GM21825 (cell line): ENCODE results near the gene CASZ1.

ENCODE experiments used
- ATAC-seq: cut with Tn5 transposase; IDR thresholded peaks from one replicate; pipeline ENCODE4 v1.9.1; 2021; ENCODE audit warnings: mild to moderate bottlenecking, moderate library complexity; ENCODE audit not compliant: unreplicated experiment

Gene CASZ1

DNA sequence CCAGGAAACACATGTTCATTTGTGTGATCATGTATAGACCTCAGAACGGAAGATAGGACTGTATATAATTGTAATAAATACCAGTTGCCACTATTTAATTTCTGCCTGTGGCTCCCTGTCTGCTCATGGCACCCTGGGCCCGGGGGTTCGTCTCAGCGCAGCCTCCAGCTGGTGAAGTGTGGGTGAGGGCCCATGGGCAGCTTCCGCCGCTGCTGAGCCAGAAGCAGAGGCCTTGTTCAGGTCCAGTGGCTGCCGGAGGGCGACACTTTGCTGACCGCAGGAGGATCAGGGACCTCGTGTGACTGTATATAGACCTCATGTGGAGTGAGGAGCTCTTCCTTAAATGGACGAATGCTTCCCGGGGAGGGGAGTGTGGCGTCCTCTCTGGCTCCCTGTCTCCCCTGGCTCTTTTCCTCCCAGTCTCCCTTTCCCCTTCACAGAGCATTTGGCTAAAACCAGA, 165.8 kb downstream of the CASZ1 start:
- ATAC-seq = no peak

GRCh38 chr1:10629816-10630571, 166.5 kb downstream of the CASZ1 start:
- no peak for ATAC-seq

- no peak for ATAC-seq
Observed at GRCh38 chr1:10629091-10629815, 167.2 kb downstream of the CASZ1 start.

- no peak for ATAC-seq
Observed at GRCh38 chr1:10628685-10629084, 167.8 kb downstream of the CASZ1 start.

DNA sequence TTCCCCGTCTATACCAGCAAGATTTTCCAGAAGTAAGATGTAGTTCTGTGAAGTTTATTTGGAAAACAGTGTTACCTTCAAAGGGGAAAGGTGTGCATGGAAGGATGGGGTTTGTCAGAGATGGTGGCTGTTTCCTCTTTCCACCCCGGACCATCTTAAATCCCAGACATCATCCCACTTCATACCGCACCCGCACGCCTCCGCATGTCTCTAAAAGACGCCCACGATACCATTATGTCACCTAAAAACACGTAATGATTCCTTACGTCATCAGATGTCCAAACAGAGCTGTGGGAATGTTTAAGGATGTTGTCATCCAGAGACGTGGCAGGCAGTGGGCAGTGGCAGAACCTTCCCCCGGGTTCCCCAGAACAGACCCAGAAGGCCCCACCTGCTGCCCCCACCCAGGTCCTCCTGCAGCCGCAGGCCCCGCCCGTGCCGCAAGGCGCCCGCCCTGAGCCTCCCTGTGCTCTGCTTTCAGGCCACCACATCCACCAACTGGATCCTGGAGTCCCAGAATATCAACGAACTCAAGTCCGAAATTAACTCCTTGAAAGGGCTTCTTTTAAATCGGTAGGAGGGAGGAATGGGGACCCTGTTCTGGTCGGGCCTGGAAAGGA, 169.5 kb downstream of the CASZ1 start:
- no peak for ATAC-seq

- no peak for ATAC-seq
Observed at GRCh38 chr1:10626131-10626731, 170.2 kb downstream of the CASZ1 start.

DNA sequence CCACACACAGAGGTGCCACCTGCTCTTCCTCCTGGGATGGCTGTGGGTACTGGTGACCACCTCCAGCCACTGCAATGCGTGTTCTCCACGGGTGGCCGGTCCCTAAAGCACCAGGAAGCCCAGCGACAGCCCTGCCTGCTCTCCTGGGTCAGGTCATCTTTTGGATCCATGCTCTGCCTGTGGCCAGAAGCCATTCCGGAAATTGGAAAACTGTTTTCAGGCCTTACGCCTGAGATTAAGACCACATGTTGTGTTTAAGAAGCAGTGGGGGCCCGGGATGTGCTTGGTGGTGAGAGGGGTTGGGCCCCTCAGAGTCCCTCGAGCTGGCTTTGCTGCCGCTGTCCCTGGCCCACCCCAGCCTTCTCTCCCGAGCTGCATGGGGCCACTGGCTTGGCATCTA, 170.9 kb downstream of the CASZ1 start:
- no peak for ATAC-seq

DNA sequence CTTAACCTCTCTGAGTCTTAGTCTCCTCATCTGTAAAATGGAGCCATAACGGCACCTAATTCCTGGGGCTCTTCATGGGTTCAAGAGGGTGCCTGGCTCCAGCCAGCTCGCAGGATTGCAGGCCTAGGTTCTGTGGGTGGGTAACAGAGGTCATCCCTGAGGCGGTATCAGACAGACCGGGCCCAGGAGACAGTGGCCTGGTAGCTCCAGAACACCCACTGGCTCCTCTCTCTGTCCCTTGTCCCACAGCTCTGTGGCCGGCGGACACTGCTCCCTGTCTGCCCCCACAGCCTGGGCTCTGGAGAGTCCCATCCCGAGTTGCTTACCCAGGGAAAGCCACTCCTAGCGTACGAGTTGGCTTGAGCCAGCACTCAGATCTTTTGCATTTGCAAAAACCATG, 171.4 kb downstream of the CASZ1 start:
- no peak for ATAC-seq

GRCh38 chr1:10624256-10625050, 172.0 kb downstream of the CASZ1 start:
- ATAC-seq = no peak

DNA sequence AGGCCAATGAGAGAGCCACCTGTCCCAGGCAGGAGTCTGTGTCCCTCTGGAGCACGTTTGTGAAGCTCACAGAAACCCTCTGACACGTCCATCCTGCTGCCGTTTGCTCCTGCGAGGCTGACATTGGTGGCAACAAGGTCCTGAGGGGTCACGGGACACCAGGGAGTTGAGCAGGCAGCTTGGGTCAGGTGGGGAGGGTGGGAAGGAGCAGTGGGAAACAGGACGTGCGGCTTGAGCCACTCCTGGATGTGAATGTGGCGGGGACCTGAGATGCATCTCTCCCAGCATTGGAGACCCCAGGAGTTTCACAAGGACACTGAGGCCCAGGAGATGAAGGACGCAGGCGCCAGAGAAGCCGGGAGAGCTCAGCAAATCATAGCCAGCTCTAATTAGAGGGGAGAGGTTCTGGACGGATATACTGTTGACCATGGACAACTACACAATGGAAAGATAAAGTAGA, 172.7 kb downstream of the CASZ1 start:
- no peak for ATAC-seq

DNA sequence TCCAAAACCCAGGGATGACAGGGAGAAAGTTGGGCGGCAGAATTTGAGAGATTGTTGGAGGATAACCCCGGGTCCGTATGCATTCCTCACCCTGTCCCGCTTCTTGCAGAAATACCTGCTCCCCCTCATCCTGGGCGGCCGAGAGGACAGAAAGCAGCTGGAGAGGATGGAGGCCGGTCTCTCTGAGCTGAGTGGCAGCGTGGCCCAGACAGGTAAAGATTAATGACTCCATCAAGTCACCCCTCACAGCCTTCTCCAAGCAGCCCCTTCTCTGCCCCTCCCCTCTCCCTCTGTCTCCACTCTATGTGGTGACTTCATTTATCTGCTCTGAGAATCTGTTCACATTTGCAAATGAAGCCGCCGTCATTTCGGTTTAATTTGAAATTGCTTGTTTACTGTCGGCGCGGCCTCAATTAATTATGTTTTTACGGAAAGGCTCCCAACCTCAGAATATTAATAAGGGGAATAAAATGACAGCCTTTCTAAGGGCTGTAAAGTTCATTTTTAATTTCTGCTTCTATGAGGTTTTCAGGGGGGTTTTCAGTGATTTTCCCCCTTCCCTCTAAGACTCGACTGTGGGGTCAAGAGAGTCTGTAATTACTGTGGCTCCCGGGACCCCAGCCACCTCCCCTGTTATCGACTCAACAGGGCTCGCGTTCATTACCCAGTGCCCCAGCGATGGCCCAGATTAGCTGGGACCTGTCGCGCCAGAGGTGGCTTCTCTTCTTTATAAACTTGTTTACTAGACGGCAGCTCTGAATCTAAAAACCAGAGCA, 173.3 kb downstream of the CASZ1 start:
- no peak for ATAC-seq

- no peak for ATAC-seq
Observed at GRCh38 chr1:10621906-10622305, 174.5 kb downstream of the CASZ1 start.

GRCh38 chr1:10620776-10621175, 175.7 kb downstream of the CASZ1 start:
- ATAC-seq = no peak

DNA sequence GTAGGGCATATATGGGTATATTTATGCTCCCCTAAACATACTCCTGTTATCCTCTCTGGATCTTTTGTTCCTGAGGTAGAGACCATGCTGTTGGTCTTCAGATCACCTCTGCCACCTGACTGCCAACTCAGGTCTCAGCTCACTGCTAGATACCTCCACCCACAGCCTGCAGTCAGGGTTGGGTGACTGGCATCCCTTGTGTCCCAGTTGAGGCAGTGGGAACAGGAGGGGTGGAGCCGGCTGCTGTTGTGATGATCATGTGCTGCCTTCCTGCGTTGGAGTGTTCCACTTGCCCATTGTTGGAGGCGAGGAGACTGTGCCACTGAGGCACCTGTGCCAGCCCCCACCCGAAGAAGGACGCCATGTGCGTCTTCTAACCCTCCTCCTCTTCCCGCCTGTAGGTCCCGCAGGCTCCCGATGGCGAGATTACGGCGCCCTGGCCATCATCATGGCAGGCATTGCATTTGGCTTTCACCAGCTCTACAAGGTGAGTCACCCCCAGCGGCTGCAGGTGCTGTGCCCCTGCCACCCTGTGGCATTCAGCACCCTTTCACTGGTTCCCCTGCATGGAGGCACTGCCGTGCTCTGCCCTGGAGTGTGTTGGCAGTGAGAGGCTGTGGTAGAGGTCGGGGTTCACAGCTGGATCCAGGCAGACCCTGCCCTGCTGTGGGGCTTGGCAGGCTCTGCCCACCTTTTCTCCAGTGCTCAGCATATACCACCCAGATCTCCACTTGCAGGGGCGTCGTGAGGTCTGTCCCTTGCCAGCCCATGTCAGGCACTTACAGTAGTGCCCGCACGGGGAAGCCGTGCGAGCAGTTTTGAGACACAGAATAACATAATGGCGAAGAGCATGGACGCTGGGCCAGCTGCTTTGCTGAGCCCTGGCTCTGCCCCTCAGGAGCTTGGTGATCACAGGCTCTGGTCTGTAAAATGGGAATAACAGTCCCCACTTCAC, 178.2 kb downstream of the CASZ1 start:
- ATAC-seq = no peak

GRCh38 chr1:10617318-10617717, 179.1 kb downstream of the CASZ1 start:
- ATAC-seq = no peak

DNA sequence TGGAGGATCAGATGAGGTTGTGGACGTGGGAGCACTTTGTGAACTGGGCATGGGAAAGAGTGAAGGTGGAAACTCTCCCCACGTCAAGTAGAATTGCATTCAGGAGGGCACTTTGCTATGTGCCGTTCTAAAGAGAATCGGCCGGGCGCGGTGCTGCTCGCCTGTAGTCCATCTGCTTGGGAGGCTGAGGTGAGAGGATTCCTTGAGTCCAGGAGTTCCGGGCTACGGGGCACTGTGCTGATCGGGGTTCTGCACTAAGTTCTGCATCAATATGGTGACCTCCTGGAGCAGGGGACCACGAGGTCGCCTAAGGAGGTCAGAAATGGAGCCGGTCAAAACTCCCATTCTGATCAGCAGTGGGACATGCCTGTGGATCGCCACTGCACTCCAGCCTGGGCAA, 179.8 kb downstream of the CASZ1 start:
- ATAC-seq = no peak

DNA sequence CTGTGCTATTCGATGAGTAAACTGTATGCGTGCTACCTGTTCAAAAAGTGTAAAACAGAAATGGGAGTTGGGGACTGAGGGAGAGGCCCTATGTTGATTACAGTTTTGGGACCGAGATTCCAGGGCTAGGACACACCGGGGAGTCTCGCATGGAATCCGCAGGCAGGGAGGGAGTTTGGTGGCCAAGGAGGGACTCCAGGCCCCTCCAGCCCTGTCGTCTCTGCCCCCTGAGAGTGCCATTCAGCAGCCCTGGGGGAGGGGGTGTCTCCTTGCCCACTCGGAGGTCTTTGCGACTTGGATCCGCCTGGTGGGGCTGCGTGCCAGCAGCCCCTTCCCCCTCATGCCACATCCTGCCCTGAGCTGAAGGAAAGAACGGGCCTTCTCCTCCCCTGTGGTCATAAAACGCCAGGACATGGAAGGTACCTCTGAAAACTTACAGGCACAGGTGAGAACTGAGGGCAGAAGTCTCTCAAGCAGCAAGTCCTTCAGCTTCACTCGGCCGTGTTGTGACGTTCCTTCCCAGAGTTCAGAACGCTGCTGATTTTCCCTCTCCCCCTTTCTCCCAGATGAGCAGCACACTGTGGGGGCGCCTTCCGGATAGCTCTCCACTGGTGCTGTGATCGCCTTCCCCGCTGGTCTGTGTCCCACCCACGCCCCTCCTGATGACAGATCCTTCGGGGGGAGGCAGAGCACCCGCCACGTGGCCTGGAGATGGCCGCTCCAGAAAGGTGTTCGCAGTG, 180.3 kb downstream of the CASZ1 start:
- ATAC-seq = no peak

- no peak for ATAC-seq
Observed at GRCh38 chr1:10615332-10615731, 181.1 kb downstream of the CASZ1 start.
